Activated naive CD4-positive, alpha-beta T cell treated with anti-CD3 and anti-CD28 coated beads, Interleukin-2, amount 50 U/mL, for 72 hours (primary cell): ENCODE results near the gene SNN. TPM values are rescaled to one million over a fixed set of nuclear protein-coding genes. Genes with fewer than 3 reads are reported as not detected.

ENCODE experiments used
- ATAC-seq, 2 donors: fragments of 150-1000 bp; cut with Tn5 transposase; 2 replicates each; pipeline ENCODE4 v1.10.0; 2021; ENCODE audit warnings: mild to moderate bottlenecking in 2 of 2, moderate library complexity in 2 of 2
- DNase-seq, 2 donors: peaks; one replicate each; pipeline ENCODE4 v3.0.0; 2021 to 2022; ENCODE audit warnings: low spot score in 2 of 2
- H3K27ac Mint-ChIP-seq, 2 donors: one replicate each; pipeline ENCODE4 v1.8.0; 2022; ENCODE audit warnings: mild to moderate bottlenecking in 2 of 2, mixed read lengths in 2 of 2
- H3K36me3 Mint-ChIP-seq, 2 donors: one replicate each; pipeline ENCODE4 v1.8.0; 2022; ENCODE audit warnings: mixed read lengths in 2 of 2
- H3K9me3 Mint-ChIP-seq, 2 donors: one replicate each; pipeline ENCODE4 v1.8.0; 2022; ENCODE audit warnings: mixed read lengths in 2 of 2
- total RNA-seq, 2 donors: library from RNA; stranded (reverse); gene quantifications; one replicate each; pipeline ENCODE4 v1.2.3, GENCODE V29; 2022

SNN gene
- total RNA-seq, 2 donors from 2014 or later = 11.0 to 14.4 TPM

DNA sequence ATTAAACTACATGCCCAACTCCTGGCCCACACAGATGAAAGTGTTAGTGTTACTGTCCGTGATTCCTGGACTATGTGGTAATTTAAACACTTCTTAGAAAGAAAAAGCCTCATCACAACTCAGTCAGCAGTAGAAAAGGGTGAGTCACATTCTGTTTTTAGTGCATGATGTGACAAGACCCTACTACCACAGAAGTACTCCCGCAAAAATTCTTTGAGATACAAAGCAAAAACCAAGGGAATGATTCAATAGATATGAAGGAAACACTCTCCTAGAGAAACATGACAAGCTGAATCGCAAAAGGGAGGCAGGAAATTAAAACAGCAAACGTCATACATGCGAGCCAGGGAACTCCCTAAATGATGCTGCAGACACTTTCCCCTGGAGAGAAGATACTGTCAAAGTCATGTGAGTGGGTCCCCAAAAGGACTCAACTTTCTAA, 14.4 kb downstream of the SNN start:
- H3K36me3 Mint-ChIP-seq = peaks cover 15 to 20% of the 10 kb centered on the region in 2 donors
- H3K27ac Mint-ChIP-seq = peak overlapping the region; percentile 31 to 87
- peak; percentile 25 to 49 for ATAC-seq

DNA sequence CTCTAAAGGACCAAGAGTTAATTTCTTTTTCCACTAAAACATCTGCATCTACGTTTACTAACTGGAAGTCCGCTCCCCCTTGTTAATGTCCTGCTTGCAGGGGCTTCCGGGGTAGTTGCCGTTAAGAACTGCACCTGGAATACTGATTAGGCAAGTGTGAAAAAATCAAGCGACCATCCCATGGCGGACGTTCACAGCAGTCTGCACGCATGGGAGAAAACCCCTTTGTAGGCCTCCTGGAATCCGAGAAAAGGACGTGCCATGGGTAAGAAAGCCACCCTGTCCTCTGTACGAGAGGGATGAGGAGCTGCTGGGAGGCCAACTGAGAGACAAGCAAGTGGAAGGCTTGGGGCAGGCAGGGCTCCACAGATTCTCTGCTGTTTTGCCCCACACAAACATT, 14.9 kb downstream of the SNN start:
- ATAC-seq (no peak), DNase-seq (no peak)
- Mint-ChIP-seq H3K27ac (peak overlapping the region in 1 of 2 donors; percentile 31), H3K9me3 (no peaks in the 10 kb centered on the region), H3K36me3 (peaks cover 16 to 23% of the 10 kb centered on the region in 2 donors)

More for the DNA sequence above, 14.4 kb downstream of the SNN start:
- DNase-seq = no peak
- H3K9me3 Mint-ChIP-seq = no peaks in the 10 kb centered on the region

DNA sequence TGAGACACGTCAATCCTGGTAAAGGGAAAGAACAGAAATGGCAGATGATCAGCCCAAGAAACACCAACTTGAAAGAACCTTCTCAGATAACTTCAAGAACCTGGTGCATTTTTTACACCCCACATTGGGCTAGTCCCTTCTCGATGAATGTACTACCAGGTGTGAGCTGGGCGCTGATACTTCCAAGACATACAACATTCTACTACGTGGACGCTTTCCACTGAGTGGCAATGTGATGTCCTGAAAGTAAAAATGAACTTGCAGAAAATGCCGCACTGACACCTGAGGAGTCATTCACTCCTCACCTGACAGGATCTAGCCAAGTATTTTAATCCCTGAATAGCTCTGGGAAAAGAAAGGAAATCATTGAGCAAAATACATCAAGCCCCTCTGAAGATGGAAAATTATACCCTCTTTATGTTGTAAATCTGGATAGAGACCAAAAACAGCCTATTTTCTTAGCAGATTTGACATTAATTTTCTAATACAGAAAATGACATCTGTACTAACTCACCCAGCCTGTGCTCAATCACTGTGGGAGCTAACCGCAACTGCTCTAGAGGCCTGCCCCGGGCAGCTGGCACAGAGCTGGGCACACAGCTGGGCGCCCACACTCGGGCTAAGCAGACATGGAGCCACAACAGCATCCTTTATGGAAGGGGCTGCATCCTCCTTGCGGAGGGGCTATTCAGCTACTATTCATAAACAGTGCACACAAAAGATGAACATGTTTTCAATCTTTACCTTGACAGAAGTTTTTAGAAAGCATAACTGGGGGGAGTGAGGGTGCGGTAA, 16.2 kb downstream of the SNN start:
- DNase-seq (no peak), ATAC-seq (no peak)
- Mint-ChIP-seq H3K27ac (no peak overlapping the region), H3K36me3 (peaks cover 16 to 23% of the 10 kb centered on the region in 2 donors), H3K9me3 (no peaks in the 10 kb centered on the region)

GRCh38 chr16:11685844-11686618, 17.8 kb downstream of the SNN start:
- no peak overlapping the region for H3K27ac Mint-ChIP-seq
- DNase-seq (no peak), ATAC-seq (no peak)
- peaks cover 19 to 23% of the 10 kb centered on the region in 2 donors for H3K36me3 Mint-ChIP-seq
- H3K9me3 Mint-ChIP-seq = no peaks in the 10 kb centered on the region

DNA sequence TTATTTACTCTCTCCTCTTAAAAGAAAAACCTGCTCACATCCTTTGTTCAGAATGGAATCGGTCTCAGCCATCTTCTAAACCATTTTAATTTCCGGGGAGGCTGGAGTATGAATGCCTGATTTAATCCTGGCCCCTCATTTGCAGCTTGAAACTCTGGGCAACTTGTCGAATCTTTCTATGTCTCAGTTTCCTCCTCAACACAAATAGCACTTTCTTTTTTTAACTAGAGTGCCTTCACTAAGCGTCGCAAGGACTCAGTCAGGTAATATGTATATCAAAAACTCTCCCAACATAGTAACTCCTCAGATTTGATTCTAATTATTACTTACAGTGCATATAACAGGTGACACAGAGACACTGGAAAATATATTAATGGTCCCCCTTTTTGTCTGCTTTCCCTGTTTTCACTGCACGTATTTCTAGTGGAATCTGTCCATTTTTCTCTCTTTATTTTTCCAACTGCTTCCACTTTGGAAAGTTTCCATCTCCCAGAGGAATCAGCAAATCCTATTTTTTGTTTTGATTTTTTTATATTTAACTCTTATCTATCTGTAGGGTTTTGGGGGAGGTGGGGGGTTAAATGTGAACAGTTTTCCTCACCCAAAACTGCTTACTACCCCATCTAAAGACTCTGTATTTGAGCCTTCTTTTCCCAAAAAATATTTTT, 18.6 kb downstream of the SNN start:
- ATAC-seq = no peak
- DNase-seq = no peak
- Mint-ChIP-seq H3K9me3 (no peaks in the 10 kb centered on the region), H3K27ac (no peak overlapping the region), H3K36me3 (peaks cover 26 to 27% of the 10 kb centered on the region in 2 donors)

- ATAC-seq = no peak
- no peaks in the 10 kb centered on the region for H3K9me3 Mint-ChIP-seq
- peaks cover 30 to 32% of the 10 kb centered on the region in 2 donors for H3K36me3 Mint-ChIP-seq
- no peak overlapping the region for H3K27ac Mint-ChIP-seq
- no peak for DNase-seq
Measured at GRCh38 chr16:11687601-11688519, 19.6 kb downstream of the SNN start.

DNA sequence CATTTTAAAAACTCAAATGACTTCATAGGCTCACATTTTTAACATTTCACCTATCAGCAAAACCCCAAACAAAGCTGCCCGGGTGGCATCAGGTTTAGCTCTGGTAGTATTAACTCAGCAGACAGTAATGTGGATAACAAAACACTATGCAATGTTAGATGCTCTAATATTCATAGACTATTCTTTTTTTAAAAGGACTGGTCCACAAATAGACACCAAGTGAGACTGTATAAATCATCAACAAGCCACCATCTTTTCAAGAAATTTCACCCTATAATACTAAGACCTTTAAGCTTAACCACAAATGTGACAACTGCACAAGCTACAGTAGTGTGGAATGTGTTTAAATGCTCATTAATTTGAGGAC, 20.2 kb downstream of the SNN start:
- no peak for DNase-seq
- ATAC-seq = no peak
- no peaks in the 10 kb centered on the region for H3K9me3 Mint-ChIP-seq
- peaks cover 30 to 32% of the 10 kb centered on the region in 2 donors for H3K36me3 Mint-ChIP-seq
- H3K27ac Mint-ChIP-seq = no peak overlapping the region

DNA sequence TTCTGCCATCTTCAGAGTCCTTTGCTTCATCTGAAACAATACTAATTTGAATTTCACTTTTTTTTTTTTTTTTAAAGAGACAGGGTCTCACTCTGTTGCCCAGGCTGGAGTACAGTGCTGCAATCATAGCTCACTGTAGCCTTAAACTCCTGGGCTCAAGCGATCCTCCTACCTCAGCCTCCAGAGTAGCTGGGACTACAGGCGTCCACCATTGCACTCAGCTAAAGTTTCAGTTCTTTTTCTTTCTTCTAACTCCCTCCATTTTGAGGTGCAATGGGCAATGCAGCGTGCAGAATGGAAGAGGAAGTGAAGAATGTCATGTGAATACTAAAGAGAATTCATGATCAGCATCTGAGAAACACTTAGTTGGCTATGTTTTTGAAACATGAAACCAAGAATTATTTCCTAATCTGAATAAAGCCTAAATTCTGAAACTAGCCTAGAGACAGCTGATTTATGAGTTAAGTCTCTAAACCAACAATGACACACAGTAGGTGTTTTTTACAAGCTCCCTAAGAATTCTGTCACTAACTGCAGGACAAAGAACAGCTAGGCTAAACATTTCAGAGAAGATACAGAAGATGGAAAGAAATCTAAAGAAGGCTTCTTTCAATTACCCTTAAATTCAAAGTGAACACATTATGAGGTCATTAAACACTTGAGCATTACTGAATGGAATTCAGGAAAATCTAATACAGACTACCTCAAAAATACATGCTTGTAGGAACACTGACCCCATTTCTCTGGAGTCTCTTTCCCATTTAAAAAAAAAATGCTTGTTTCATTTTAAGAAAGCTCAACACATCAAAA, 21.0 kb downstream of the SNN start:
- no peak for DNase-seq
- no peaks in the 10 kb centered on the region for H3K9me3 Mint-ChIP-seq
- peak overlapping the region in 1 of 2 donors; percentile 50 for H3K27ac Mint-ChIP-seq
- peaks cover 25 to 26% of the 10 kb centered on the region in 2 donors for H3K36me3 Mint-ChIP-seq
- ATAC-seq = peak in 1 of 2 donors; percentile 40

DNA sequence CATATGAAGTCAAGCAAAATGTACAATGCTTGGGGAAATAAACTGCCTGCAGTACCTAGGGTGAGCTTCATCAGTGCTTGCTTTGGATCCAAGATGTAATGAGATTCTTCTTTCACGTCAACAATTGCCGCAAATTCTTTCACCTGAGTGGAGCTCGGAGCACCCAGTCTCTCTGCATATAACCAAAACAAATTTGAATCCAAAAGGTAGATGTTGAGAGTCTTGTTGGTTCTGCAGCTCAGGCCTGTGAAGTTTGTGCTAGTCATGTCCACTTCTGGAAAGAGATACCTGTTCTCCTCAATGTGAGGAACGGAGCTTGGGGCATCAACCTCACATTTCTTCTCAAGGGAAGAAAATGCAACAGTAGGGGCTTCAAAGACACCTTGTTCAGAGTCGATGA, 23.0 kb downstream of the SNN start:
- peaks cover 23 to 37% of the 10 kb centered on the region in 2 donors for H3K36me3 Mint-ChIP-seq

GRCh38 chr16:11691771-11692170, 23.5 kb downstream of the SNN start:
- Mint-ChIP-seq H3K9me3 (no peaks in the 10 kb centered on the region), H3K27ac (peak overlapping the region in 1 of 2 donors; percentile 53), H3K36me3 (peaks cover 26 to 38% of the 10 kb centered on the region in 2 donors)
- DNase-seq (no peak), ATAC-seq (no peak)

More for the DNA sequence above, 23.0 kb downstream of the SNN start:
- ATAC-seq (no peak), DNase-seq (no peak)
- Mint-ChIP-seq H3K9me3 (no peaks in the 10 kb centered on the region), H3K27ac (peak overlapping the region in 1 of 2 donors; percentile 55)

- ATAC-seq (no peak), DNase-seq (no peak)
- H3K9me3 Mint-ChIP-seq = no peaks in the 10 kb centered on the region
- H3K36me3 Mint-ChIP-seq = peaks cover 26 to 38% of the 10 kb centered on the region in 2 donors
- peak overlapping the region in 1 of 2 donors; percentile 53 for H3K27ac Mint-ChIP-seq
Measured at GRCh38 chr16:11692171-11692570, 23.9 kb downstream of the SNN start.

GRCh38 chr16:11692651-11693050, 24.4 kb downstream of the SNN start:
- peak overlapping the region in 1 of 2 donors; percentile 38 for H3K27ac Mint-ChIP-seq
- ATAC-seq (no peak), DNase-seq (no peak)
- H3K9me3 Mint-ChIP-seq = no peaks in the 10 kb centered on the region
- H3K36me3 Mint-ChIP-seq = peaks cover 22 to 35% of the 10 kb centered on the region in 2 donors

DNA sequence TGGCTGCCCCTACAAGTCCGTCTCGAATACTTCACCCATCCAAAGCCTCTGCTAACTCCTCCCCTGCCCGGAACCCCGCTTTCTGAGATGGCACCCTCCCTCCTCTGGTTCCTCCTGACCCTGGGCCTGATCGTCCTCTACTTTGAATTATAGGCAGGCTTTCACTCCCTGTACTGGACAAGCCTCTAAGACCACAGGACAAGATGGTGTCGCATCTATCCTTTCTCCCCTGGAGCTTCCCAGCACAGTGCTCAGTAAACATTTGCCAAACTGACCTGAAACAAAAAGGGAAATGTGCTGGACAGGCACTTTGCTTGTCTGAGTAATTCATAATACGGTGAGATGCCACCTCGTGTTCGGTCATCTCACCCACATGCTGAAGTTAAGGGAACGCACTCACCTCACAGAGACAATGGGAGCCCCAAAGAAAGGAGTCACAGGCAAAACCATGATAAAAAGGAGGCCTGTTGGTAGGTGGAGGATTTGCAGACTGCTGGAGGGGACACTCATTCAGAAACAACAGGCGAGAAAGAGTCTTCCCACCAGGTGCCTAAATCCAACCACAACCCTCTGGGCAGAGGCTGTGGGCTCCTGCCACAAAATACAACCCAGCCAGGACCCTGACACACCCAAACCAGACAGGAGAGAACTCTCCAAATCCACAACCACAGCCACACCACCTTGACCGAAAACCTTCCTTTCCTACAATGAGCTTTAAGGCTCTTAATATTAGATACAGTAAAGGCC, 28.2 kb downstream of the SNN start:
- peak; percentile 45 to 56 for ATAC-seq
- DNase-seq = no peak
- H3K9me3 Mint-ChIP-seq = no peaks in the 10 kb centered on the region
- H3K36me3 Mint-ChIP-seq = peaks cover 14 to 31% of the 10 kb centered on the region in 2 donors
- peak overlapping the region; percentile 31 to 62 for H3K27ac Mint-ChIP-seq

DNA sequence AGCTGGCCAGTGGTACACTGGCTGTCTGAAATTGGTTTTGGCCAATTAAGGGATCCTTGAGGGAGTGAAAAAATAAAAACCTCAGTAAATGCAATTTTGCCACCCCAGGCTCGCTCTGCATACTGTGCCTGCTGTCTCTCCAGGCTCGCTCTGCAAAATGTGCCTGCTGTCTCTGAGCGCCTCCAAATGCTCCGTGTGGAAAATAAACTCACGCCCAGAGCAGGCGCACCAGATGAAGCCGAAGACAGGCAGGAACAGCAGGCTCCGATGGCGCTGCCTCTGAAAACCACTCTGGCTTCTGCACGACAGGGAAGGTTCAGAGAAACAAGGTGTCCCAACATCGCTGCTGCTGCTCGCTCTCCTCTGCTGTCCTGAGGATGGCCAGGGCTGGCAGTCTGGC, 29.1 kb downstream of the SNN start:
- H3K36me3 Mint-ChIP-seq = peaks cover 6 to 28% of the 10 kb centered on the region in 2 donors
- H3K27ac Mint-ChIP-seq = peak overlapping the region; percentile 31 to 56
- no peak for DNase-seq
- no peak for ATAC-seq
- H3K9me3 Mint-ChIP-seq = no peaks in the 10 kb centered on the region
